ENCODE measurements around the gene ZNF326.

Gene ZNF326

DNA sequence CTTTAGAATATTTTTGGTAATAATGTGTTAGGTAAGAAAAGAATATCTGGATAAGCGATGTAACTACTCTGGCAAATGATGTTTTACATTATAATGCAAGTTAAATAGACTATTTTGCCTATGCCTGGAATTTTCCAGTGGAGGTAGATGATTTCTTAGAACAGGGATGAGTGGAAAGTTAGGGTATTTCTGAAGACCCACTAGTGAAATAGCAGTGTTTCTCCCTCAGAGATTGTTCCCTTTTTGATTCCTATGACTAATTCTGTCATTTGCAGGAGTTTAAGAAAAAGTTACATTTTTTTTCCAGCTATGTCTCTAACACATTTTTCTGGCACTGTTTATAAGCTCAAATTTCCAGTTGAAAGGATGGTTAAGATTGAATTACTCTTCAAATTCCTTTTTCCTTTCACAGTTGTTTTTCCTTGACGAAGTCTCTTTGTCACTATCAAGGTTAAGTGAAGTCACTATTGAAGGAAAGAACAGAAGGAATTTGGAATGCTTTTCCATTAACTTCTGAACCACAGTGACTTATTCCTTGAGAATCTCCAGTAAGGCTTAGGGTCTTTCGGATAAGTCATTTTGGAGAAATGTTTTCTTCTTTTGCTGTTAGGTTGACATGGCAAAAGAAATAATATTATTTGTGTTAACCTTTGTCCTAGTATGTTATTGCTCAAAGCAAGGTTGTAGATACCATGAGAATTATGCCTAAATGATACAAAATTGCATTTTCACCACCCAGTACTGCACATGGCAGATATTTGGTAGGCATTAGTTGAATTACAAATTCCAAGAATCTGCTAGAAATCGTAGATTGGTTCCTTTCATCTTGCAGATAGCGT, 42.9 kb upstream of the ZNF326 start:
- DNase-seq (ENCODE audit: insufficient read length, low spot score), result no peak
- TF ChIP-seq CTCF (IDR thresholded peaks at IDR 0.05; ENCODE audit: insufficient read depth, missing control alignments), result no peak
- no peak for FAIRE-seq

DNA sequence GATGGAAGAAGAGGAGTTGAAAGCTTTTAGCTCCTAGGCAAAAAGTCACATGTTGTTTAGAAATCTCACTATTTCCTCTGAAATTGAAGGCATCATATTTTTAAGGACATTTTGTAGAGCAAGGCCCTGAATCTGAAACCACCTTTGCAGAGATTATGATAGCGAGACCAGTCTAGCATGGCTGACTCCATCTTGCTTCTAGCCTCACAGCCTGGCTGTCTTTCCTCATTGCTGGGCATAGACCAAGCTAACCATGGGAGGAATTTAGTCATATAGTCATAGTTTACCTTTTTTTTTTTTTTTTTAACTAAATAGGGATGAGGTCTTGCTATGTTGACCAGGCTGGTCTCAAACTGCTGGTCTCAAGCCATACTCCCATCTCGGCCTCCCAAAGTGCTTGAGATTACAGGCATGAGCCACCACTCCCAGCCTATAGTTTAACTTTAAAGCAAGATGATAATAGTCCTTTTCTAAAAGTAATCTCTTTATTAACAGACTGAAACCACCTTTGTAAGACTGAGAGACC, 42.2 kb upstream of the ZNF326 start:
- no peak for TF ChIP-seq CTCF (IDR thresholded peaks at IDR 0.05; ENCODE audit: insufficient read depth, missing control alignments)
- no peak for FAIRE-seq
- DNase-seq (ENCODE audit: insufficient read length, low spot score), result no peak

DNA sequence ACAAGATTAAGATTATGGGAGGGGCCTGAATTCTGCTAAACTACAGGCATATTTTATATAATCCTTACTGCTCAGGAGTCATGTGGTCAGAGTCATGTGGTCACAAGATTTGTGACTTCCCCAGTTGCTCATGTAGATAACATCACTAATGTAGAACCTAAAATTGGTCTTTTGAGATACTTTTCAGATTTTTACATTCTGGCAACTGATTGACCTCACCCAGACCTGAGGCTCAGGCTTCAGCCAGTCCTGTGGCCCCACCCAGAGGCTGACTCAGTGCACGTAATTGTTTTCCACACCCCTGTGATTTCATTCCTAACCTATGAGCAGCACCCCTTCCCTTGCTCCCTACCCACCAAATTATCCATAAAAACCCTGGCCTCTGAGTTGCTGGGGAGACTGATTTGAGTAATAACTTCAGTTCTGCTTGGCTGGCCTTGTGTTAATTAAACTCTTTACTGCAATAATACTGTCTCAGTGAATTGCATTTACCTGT, 41.7 kb upstream of the ZNF326 start:
- TF ChIP-seq CTCF (IDR thresholded peaks at IDR 0.05; ENCODE audit: insufficient read depth, missing control alignments), result peak; percentile 24
- FAIRE-seq (no peak), DNase-seq (ENCODE audit: insufficient read length, low spot score) (no peak)

GRCh38 chr1:89953929-89954328, 41.0 kb upstream of the ZNF326 start:
- no peak for TF ChIP-seq CTCF (IDR thresholded peaks at IDR 0.05; ENCODE audit: insufficient read depth, missing control alignments)
- DNase-seq (ENCODE audit: insufficient read length, low spot score), result no peak
- FAIRE-seq, result no peak

- no peak for FAIRE-seq
- no peak for DNase-seq (ENCODE audit: insufficient read length, low spot score)
- no peak for TF ChIP-seq CTCF (IDR thresholded peaks at IDR 0.05; ENCODE audit: insufficient read depth, missing control alignments)
Measured at GRCh38 chr1:89954401-89954800, 40.5 kb upstream of the ZNF326 start.

DNA sequence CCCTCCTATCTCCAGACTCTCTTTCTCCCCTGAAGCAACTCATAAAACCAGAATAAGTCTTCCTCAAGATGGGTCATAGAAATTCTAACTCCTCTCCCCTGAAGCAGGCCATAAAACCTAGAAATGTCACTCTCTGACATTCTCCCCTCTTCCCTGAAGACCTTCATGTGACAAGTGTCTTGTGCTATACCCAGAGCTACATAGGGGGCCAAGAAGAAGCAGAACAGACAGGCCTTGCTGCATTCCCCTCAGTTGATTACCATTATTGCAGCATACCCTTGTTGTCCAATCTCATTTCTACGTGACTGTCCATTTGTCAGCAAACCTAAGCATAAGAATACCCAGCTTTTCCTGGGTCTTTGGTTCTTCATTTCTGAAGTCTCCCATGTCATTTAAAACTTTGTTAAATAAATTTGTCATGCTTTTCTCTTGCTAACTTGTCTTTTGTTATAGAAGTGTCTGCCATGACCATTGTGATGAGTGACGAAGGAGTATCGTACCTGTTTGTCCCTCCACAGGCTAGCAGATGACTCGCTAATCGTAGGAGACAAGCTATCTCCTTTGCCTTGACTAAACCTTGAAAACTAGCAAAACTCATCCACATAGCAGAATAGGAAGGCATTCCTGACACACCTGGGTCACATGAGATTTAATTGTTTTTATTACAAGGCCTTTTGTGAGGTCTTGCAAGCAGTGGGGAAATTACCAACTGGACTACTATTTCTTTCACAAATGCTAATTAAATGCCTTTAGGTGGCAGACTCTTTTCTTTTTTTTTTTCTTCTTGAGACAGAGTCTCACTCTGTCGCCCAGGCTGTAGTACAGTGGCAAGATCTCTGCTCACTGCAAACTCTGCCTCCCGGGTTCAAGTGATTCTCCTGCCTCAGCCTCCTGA, 39.4 kb upstream of the ZNF326 start:
- DNase-seq (ENCODE audit: insufficient read length, low spot score), result no peak
- no peak for TF ChIP-seq CTCF (IDR thresholded peaks at IDR 0.05; ENCODE audit: insufficient read depth, missing control alignments)
- no peak for FAIRE-seq
